Gastroesophageal sphincter (tissue), 4 donors: ENCODE data around the gene RPRML. TPM values are rescaled to one million over a fixed set of nuclear protein-coding genes. Genes with fewer than 3 reads are reported as not detected.

Experiments
- ATAC-seq: fragments of 150-250 bp; one replicate; pipeline ENCODE4 v1.9.1; 2016; ENCODE audit warnings: mild to moderate bottlenecking, moderate library complexity
- H3K27ac ChIP-seq, 4 donors: fragments of 200-600 bp; sonication (generic) in 3 of 4; 1 replicate in 3 of 4; 2 replicates in 1 of 4; pipeline ENCODE4 v1.5.1; 2016 to 2019
- H3K27me3 ChIP-seq: fragments of 200-600 bp; sonication (generic); one replicate; pipeline ENCODE4 v1.5.1; 2019
- H3K36me3 ChIP-seq, 2 donors: fragments of 200-600 bp; sonication (generic); one replicate each; pipeline ENCODE4 v1.5.1; 2019; ENCODE audit warnings: control low read depth in 1 of 2
- H3K4me1 ChIP-seq, 3 donors: fragments of 200-600 bp; sonication (generic); 1 replicate in 2 of 3; 2 replicates in 1 of 3; pipeline ENCODE4 v1.5.1; 2016 to 2019; ENCODE audit warnings: control low read depth in 2 of 3
- H3K4me3 ChIP-seq, 2 donors: fragments of 200-600 bp; sonication (generic); one replicate each; pipeline ENCODE4 v1.5.1; 2019; ENCODE audit warnings: mild to moderate bottlenecking in 1 of 2, moderate library complexity in 1 of 2
- H3K9me3 ChIP-seq, 3 donors: fragments of 200-600 bp; sonication (generic); one replicate each; pipeline ENCODE4 v1.5.1; 2017 to 2019; ENCODE audit warnings: control low read depth in 2 of 3
- CTCF ChIP-seq, 4 experiments: fragments of 200-600 bp in 2 of 4; fragments of 450-650 bp in 2 of 4; sonication (generic) in 1 of 4; IDR thresholded peaks; one replicate each; pipeline ENCODE4 v1.5.1; 2017 to 2019; ENCODE audit warnings: antibody characterized with exemption in 4 of 4, mild to moderate bottlenecking in 2 of 4, moderate library complexity in 2 of 4
- EP300 ChIP-seq: sonication (generic); formaldehyde crosslinking; IDR thresholded peaks from one replicate; pipeline ENCODE4 v1.6.1; 2017; ENCODE audit warnings: antibody characterized with exemption, mild to moderate bottlenecking
- POLR2A ChIP-seq, 2 donors: fragments of 450-650 bp; IDR thresholded peaks; one replicate each; pipeline ENCODE4 v1.6.1; 2017; ENCODE audit warnings: antibody characterized with exemption in 2 of 2, mild to moderate bottlenecking in 2 of 2, moderate library complexity in 1 of 2
- POLR2AphosphoS5 ChIP-seq: sonication (generic); formaldehyde crosslinking; IDR thresholded peaks from one replicate; pipeline ENCODE4 v1.6.1; 2017; ENCODE audit warnings: antibody characterized with exemption
- WGBS, 2 donors: methylation state at CpG; one replicate each; pipeline ENCODE4 v1.1.5; 2018; ENCODE audit warnings: low coverage in 1 of 2; 5-methylcytosine and 5-hydroxymethylcytosine counted together
- total RNA-seq, 4 donors: library from RNA; depleted of rRNA; stranded (reverse); fragments of >200 nt; gene quantifications; one replicate each; pipeline ENCODE4 v1.1.0, GENCODE V29; 2016

RPRML gene
- total RNA-seq, 4 donors from 2014 or later: 1.1 to 1.8 TPM; not detected in 2

- Histone ChIP-seq H3K27ac (no peak overlapping the region), H3K36me3 (no peaks in the 10 kb centered on the region), H3K4me3 (no peak overlapping the region), H3K9me3 (no peaks in the 10 kb centered on the region), H3K27me3 (peaks cover 68% of the 10 kb centered on the region), H3K4me1 (peaks cover 0 to 23% (median 16%) of the 10 kb centered on the region in 3 donors)
- TF ChIP-seq POLR2AphosphoS5: no peak
- TF ChIP-seq POLR2A (IDR thresholded peaks at IDR 0.05): no peak
- no peak for TF ChIP-seq CTCF (IDR thresholded peaks at IDR 0.05)
- TF ChIP-seq EP300: no peak
- ATAC-seq: no peak
- WGBS, 2 donors: 59 to 73% methylated on average over 3 of the region's 7 CpGs
Measured at GRCh38 chr17:46977348-46977747, 1.7 kb downstream of the RPRML start.

GRCh38 chr17:46976626-46977270 lies 2.3 kb downstream of the RPRML start:
- no peak for ATAC-seq
- no peaks in the 10 kb centered on the region for H3K9me3 ChIP-seq
- H3K27me3 ChIP-seq: peaks cover 63% of the 10 kb centered on the region
- TF ChIP-seq CTCF (IDR thresholded peaks at IDR 0.05) (no peak), EP300 (no peak), POLR2AphosphoS5 (no peak), POLR2A (IDR thresholded peaks at IDR 0.05) (no peak)
- H3K27ac ChIP-seq: no peak overlapping the region
- H3K36me3 ChIP-seq: no peaks in the 10 kb centered on the region
- WGBS, 2 donors: 78 to 84% methylated on average over 8 to 9 of the region's 14 CpGs
- H3K4me3 ChIP-seq: no peak overlapping the region
- peaks cover 0 to 23% (median 16%) of the 10 kb centered on the region in 3 donors for H3K4me1 ChIP-seq

GRCh38 chr17:46975287-46975686 lies 3.8 kb downstream of the RPRML start:
- H3K36me3 ChIP-seq: peaks cover 0 to 2% of the 10 kb centered on the region in 2 donors
- no peak overlapping the region for H3K4me3 ChIP-seq
- no peak for ATAC-seq
- WGBS, 2 donors: 88% methylated on average over 4 of the region's 4 CpGs; no CpG with 5 or more reads in 1 of the 2 donors
- H3K4me1 ChIP-seq: peaks cover 0 to 23% (median 16%) of the 10 kb centered on the region in 3 donors
- peaks cover 51% of the 10 kb centered on the region for H3K27me3 ChIP-seq
- no peak overlapping the region for H3K27ac ChIP-seq
- H3K9me3 ChIP-seq: no peaks in the 10 kb centered on the region
- TF ChIP-seq POLR2AphosphoS5 (no peak), CTCF (IDR thresholded peaks at IDR 0.05) (no peak), EP300 (no peak), POLR2A (IDR thresholded peaks at IDR 0.05) (no peak)

GRCh38 chr17:46974086-46974485 lies 5.0 kb downstream of the RPRML start:
- H3K9me3 ChIP-seq: no peaks in the 10 kb centered on the region
- ATAC-seq: no peak
- peaks cover 41% of the 10 kb centered on the region for H3K27me3 ChIP-seq
- TF ChIP-seq POLR2AphosphoS5: no peak
- TF ChIP-seq POLR2A (IDR thresholded peaks at IDR 0.05): no peak
- WGBS, 2 donors: 62 to 81% methylated on average over 6 to 9 of the region's 11 CpGs
- H3K36me3 ChIP-seq: peaks cover 0 to 12% of the 10 kb centered on the region in 2 donors
- no peak overlapping the region for H3K4me3 ChIP-seq
- no peak overlapping the region for H3K27ac ChIP-seq
- peaks cover 0 to 15% (median 11%) of the 10 kb centered on the region in 3 donors for H3K4me1 ChIP-seq

GRCh38 chr17:46972346-46972745 lies 6.7 kb downstream of the RPRML start:
- no CpG with 5 or more reads among the region's 6 CpGs for WGBS, 2 donors
- Histone ChIP-seq H3K27ac (no peak overlapping the region), H3K36me3 (peaks cover 0 to 30% of the 10 kb centered on the region in 2 donors), H3K4me3 (no peak overlapping the region), H3K9me3 (no peaks in the 10 kb centered on the region), H3K27me3 (peaks cover 23% of the 10 kb centered on the region), H3K4me1 (no peaks in the 10 kb centered on the region)
- ATAC-seq: no peak
- TF ChIP-seq EP300 (no peak), POLR2AphosphoS5 (no peak), POLR2A (IDR thresholded peaks at IDR 0.05) (no peak), CTCF (IDR thresholded peaks at IDR 0.05) (no peak)
